EL (cell line): ENCODE data around the gene SIRT1.
A peak's percentile ranks its signal among the peaks of the same experiment; 100 is the strongest.
"Not testable (repeated sequence)": the region's sequence is repeated elsewhere in the genome, so short reads cannot be mapped to it uniquely, and the experiment has no call there.

Source experiments
- DNase-seq: peaks from one replicate; pipeline ENCODE4 v3.0.0-alpha.2; 2016

Gene SIRT1

DNA sequence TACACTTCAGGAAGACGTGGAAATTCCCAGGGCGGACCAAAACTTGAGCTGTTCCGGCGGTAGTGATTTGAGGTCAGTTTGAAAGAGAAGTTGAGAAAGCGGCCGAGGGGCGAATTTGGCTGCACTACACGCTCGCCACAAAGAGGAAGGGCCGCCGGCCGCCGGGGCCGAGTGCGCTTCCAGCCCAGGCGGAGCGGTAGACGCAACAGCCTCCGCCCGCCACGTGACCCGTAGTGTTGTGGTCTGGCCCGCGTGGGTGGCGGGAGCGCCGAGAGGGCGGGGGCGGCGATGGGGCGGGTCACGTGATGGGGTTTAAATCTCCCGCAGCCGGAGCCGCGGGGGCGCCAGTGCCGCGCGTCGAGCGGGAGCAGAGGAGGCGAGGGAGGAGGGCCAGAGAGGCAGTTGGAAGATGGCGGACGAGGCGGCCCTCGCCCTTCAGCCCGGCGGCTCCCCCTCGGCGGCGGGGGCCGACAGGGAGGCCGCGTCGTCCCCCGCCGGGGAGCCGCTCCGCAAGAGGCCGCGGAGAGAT lies at the start of gene SIRT1:
Gene SIRT1 (plus strand): TSS at position 344 of the 529 bp plus-strand sequence. CDS start 66 bp downstream, at position 410.
- DNase-seq = peak; percentile 92

DNA sequence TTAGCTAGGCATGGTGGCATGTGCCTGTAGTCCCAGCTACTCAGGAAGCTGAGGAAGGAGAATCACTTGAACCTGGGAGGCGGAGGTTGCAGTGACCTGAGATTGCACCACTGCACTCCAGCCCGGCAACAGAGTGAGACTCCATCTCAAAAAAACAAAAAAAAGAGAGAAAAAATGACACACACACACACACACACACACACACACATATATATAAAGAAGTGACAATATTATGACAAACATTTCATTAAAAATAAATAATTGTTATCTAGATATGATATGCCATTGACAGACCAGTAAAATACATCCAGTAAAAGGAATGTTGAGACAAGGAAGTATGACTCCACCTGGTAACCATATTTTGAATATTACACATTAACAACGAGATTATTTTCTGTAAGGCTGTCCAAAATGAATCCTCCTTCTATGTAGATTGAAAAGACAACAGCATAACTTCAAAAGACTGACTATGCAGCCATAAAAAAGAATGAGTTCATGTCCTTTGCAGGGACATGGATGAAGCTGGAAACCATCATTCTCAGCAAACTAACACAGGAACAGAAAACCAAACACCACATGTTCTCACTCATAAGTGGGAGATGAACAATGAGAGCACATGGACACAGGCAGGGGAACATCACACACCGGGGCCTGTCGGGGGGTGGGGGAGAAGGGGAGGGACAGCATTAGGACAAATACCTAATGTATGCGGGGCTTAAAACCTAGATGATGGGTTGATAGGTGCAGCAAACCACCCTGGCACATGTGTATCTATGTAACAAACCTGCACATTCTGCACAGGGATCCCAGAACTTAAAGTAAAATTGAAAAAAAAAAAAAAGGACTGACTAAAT lies 48.7 kb upstream of the SIRT1 start:
- not testable (repeated sequence) for DNase-seq

DNA sequence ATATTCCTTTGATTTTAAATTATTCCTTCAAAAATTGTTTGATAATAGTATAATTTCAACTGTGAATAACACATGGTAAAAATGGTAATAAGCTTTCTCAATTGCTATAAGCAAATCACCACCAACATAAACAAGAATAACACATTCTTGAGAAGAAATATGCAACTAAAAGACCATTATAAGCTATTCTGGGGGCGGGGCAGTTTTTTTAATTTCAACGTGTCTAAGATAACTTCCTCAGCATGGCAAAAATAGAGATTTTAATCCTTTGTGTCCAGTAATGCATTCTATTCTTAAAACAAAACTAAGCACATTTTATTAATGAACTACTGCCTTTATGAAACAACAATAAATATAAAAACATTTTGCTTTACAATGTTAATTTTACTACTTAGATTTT lies 48.0 kb upstream of the SIRT1 start:
- DNase-seq = no peak

DNA sequence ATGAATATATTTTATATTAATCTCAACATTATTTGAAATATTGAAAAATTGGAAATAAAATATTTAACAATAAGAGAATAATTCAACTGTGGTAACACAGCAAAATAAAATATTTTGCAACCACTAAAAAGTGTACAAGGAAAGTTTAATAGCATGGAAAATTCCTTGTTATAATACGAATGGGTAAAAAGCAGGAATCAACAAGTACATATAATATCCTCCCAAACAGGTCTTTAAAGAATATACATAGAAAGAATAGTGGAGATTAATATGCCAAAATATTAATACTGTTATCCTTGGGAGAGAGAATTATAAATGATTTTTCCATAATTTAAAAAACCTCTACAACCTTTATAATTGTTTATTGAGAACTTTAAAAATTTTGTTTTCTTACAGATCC lies 47.5 kb upstream of the SIRT1 start:
- no peak for DNase-seq

DNA sequence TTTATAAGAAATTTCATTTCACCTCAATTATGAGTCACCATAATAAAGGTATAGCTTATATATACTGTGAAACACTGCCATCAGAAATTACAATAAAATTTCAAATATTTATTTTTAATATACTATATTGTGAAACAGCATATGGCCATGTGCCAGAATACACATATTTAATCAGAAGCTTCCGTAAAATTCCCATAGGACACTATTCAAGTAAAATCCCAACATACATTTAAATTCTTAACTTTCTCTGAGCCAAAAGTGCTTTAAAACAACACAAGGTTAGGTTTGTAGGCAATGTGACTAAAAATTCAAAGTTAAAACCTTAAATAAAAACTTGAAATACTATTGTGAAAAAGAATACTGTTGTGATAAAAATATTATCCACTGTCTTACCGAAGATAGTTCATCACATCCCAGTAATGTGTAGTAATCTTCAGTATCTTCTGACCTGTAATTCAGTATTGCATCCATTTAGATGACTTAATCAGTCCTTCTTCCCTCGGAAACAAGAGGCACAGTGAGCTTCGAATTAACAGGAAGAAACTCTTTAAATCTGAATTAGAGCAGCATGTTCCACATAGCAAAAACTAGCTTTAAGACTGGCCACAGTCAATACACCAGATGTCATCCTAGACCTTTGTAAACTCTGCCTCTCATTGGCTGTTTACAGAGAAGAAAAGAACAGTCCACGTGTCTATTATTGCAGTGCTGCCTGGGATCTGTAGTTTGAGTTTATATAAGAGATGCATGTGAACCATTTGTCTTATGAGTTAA lies 46.7 kb upstream of the SIRT1 start, which contains the start of gene DNAJC12:
Gene DNAJC12 (minus strand): TSS at position 648 of the 774 bp plus-strand sequence. CDS start 177 bp downstream, at position 471.
- peak; percentile 44 for DNase-seq

DNA sequence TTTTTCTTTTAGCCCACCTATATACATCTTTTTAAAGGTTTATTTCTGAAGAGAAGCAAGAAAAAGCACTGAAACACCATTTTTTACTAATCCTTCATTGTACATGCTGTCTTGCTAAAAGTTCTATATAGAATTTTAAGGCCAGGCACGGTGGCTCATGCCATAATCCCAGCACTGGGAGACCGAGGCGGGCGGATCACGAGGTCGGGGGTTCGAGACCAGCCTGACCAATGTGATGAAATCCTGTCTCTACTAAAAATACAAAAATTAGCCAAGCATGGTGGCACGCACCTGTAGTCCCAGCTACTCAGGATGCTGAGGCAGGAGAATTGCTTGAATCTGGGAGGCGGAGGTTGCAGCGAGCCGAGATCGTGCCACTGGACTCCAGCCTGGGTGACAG lies 44.9 kb upstream of the SIRT1 start:
- not testable (repeated sequence) for DNase-seq

DNA sequence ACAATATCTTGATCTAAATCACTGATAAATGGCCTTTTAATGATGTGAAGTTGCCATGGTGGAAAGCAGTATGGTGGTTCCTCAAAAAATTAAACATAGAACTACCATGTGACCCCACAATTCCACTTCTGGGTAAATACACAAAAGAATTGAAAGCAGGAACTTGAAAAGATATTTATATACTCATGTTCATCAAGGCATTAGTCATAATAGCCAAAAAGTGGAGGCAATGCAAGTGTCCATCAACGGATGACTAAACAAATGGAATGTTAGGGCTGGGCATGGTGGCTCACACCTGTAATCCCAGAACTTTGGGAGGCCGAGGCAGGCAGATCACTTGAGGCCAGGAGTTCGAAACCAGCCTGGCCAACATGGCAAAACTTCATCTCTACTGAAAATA lies 44.5 kb upstream of the SIRT1 start:
- DNase-seq = no peak

DNA sequence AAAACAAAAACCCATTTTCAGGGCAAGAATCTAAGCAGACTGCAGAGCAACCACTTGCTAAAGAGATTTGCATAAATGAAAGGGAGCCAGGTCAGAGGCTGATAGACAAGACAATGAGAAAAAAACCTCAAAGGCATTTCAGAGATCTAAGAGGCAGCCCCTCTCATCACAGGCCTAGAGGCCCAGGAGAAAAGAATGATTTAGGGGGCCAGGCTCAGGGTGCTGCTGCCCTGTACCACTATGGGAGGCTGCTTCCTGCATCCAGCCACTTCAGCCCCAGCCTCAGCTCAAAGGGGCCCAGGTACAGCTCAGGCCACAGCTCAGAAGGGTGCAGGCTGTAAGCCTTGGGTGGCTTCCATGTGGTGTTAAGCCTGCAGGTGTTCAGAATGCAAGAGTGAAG lies 42.7 kb upstream of the SIRT1 start:
- no peak for DNase-seq

DNA sequence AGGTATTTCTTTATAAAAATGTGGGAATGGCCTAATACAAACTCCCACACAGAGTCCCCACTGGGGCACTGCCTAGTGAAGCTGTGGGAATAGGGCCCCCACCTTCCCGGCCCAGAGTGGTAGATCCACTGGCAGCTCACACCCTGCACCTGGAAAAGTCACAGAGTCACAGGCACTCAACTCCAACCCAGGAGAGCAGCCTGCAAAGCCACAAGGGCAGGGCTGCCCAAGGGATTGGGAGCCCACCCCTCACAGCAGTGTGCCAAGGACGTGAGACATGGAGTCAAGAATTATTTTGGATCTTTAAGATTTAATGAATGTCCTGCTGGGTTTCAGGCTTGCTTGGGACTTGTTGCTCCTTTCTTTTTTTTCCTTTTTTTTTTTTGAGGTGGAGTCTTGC lies 41.2 kb upstream of the SIRT1 start:
- no peak for DNase-seq

DNA sequence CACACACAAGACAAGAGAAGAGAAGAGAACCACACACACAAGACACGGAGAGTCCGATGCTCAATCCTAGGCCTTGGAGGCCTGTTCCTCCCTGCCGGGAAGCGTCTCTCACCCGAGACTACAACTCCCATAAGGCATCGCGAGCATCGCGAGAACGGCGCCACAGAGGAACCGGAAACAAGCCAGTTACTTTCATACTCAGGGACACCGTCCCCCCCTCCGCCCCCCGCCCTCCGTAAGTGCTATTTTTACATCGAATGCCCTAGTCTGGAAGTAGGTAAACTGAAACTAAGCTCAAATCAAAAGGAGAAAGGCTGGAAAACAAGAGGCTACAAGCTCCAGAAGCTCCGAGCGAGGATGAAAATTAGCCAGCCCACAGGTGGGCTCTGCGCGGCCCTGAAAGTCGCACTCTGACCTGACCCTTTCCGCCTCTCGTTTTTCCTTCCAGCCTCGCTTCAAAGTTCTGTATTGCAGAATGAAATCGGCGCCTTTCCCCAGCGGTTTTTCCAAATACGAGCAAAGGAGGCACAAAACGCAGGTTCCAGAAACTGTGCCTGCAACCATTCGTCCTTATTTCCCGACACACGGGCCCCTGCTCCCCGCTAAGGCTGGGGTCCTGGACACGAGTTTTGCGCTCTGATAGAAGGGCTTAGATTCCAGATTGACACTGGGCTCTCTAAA lies 35.0 kb upstream of the SIRT1 start:
- peak; percentile 93 for DNase-seq

DNA sequence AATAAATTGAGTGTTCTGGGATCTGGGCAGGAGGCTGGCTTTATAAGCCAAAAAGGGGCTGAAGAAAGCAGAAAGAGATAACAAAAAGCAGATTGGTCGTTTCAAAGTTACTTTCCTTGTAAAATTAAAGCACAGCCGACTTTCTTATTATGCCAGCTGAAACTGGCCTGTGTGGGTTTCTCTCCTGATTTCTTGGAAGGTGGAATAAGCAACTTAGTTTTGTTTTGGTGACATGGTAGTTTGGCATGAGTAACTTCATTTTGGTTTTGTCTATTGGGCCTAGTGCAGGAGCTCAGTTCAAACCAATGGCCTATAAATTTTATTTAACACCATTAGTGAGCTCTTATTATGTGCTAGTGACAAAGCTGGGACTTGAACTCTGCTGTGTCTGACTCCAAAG lies 33.3 kb upstream of the SIRT1 start:
- no peak for DNase-seq

DNA sequence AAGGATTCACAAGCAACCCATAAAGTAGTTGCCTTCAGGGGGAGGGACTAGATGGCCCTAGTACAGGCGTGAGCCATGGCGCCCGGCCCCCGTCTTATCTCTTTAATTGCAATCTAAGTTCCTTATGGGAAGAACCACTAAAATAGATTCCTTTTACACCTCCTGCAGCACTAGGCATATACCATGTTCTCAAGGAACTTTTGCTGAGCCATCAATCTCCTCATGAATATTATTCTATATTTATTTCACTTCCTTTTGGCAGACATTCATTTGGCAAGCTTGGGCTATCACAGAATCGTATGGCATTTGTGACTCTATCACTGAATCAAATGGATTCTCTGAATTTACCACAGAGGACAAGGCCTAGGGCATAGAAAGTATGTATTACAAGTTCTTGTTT lies 31.7 kb upstream of the SIRT1 start:
- no peak for DNase-seq

DNA sequence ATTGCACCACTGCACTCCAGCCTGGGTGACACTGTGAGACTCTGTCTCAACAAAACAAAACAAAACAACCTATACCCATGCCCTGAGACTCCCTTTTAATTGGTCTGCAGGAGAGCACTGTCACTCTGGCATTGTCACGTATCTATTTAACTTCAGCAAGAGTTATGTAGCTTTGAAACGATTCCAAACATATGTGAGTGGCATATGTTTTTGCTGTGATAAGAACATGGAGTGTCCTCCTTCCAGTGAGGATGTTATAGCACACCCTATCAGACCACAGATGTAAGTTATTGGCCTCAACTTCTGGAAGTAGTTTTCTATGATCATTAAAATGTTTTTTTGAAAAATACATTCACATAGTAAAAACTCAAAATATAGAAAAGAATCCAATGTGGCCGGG lies 30.9 kb upstream of the SIRT1 start:
- DNase-seq = no peak

DNA sequence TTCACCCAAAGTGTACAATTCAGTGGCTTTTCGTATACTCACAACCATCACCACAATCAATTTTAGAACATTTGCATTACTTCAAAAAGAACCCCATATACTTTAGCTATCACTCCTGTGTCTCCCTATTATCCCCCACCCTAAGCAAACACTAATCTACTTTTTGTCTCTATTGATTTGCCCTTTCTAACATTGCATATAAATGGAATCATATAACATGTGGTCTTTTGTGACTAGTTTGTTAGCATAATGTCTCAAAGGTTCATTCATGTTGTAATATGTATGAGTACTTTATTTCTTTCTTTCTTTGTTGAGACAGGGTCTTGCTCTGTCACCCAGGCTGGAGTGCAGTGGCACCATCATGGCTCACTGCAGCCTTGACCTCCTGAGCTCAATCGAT lies 25.5 kb upstream of the SIRT1 start:
- DNase-seq = no peak

DNA sequence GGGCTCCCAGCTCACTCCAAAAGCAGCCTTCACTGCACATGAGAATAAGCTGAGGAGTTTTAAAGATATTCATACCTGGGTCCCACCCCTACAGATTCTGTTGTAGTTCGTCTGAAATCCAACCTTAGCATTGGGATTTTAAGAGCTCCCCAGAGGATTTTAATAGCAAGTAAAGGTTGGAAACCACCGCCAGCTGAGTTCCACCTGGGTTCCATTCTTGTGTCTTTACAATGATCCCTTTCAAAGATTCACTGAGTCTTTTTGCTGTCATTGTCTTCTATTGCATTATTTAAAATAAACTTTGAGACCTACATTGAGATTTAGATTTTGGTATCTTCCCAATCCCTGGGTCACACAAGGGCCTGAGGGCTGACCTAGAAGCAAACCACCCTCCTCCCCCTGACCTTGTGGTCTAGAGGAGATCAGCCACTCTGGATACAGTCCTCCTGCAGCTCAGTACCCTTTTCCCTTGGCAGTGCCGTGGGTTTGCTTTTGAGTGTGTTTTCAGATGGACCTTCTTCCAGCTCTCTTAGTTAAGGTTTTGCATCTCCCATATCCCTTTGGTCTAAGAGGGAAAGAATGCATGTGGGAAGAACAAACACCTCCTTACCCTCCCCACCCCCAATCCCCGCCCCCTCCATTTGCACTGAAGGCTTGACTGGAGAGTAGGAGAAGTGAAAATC lies 22.6 kb upstream of the SIRT1 start:
- DNase-seq = peak; percentile 6

DNA sequence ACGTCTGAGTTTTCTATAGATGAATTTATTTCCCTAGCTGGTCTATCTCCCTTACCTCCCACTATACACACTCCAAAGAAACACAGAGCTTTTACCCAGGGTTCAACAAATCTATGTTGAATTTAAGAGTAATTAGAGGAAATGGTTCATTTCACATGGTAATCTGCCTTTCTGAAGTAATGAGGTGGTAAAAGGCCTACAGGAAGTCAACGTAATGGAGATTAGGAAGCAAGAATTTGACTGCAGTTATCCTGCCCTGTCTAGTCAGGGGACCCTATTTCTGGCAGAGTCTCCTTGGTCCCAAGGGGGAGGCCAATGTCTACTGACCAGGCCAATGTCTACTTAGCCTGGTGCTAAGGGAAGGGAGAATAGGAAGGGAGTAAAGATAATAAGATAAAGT lies 21.4 kb upstream of the SIRT1 start:
- no peak for DNase-seq

DNA sequence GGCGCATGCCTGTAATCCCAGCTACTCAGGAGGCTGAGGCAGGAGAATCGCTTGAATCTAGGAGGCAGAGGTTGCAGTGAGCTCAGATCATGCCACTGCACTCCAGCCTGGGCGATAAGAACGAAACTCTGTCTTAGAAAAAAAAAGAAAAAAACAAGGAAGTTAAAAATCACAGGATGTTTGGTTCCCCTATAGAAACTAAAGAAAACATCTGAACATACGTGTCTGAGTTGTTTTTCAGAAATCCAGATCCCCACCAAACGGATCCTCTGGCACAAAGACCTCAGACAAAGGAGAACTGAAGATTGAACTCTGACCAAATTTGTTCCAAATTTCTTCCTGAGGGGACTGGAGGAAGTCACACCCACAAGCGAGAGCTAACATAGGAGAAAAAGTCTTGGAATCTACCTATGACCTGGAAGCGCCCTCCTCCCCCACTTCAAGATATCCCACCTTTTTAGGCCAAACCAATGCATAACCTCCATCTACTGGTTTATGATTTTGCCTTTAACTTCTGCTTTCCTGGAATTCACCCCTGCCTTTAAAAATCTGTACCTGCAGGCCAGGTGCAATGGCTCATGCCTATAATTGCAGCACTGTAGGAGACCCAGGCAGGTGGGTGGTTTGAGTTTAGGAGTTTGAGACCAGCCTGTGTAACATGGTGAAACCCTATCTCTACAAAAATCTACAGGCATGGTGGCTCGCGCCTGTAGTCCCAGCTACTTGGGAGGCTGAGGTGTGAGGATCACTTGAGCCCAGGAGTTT lies 19.7 kb upstream of the SIRT1 start:
- no peak for DNase-seq

DNA sequence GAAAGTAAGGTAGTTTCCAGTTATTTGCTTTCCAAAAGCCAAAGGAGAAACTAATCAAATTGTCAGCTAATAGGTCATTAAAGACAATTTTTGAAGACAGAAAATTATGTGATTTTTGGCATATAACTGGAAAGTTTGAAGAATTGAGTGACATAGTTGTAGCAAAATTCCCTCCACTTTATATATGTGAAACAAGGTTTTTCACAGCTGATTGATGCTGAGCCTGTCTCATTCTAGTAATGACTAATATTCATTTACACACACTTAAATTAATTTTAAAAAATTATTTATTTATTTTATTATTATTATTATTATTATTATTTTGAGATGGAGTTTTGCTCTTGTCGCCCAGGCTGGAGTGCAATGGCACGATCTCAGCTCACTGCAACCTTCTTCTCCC lies 16.3 kb upstream of the SIRT1 start:
- no peak for DNase-seq

DNA sequence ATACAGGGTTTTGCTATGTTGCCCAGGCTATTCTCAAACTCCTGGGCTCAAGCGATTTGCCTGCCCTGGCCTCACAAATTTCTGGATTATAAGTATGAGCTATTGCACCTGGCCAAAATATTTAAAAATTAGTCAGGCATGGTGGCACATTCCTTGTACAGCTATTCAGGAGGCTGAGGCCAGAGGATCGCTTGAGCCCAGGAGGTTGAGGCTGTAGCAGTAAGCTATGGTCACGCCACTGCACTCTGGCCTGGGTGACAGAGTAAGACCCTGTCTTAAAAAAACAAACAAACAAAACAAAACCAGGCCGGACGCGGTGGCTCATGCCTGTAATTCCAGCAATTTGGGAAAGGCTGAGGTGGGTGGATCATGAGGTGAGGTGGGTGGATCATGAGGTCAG lies 14.5 kb upstream of the SIRT1 start:
- DNase-seq = no peak

DNA sequence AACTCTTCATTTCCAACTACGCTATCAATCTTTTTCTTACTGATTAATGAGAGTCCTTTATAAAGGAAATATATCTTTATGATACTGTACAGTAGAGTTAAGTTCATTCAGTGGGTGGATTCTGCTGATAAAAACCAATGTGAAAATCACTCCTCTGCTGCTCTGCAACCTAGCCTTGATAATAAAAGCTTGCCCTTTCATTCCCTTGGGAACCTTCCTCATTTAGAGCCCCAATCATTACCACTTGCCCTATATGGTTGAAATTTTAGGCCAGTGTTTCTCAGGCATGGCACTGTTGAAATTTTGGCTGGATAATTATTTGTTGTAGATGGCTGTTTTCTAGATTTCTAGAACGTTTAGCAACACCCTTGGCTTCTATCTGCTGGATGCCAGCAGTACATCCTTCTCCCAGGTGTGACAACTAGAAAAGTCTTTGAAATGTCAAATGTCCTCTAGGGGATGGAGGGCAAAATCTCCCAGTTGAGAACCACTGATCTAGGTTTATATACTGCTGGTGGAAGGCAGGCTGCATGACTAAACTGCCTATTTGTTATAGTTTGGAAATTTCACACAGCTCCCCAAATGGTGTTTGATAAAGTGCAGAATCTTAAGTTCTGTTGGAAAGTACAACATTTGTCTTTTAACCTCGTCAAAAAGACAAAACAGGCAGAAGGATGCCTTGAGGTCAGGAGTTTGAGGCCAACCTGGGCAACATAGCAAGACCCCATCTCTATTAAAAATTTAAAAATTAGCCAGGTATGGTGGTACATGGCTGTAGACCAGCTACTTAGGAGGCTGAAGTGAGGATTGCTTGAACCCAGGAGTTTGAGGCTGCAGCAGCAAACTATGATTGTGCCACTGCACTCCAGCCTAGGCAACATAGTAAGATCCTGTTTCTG lies 8.9 kb upstream of the SIRT1 start:
- no peak for DNase-seq

DNA sequence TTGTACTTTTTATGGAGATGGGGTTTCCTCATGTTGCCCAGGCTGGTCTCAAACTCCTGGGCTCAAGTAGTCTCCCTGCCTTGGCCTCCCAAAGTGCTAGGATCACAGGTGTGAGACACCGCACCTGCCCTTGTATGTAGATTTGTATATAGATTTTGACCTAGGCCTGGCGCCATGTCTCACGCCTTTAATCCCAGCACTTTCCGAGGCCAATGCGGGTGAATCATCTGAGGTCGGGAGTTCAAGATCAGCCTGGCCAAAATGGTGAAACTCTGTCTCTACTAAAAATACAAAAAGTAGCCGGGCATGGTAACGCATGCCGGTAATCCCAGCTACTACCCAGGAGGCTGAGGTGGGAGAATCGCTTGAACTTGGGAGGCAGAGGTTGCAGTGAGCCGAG lies 7.0 kb upstream of the SIRT1 start:
- not testable (repeated sequence) for DNase-seq
